ENCODE measurements around the gene BCR. TPM values are rescaled to one million over a fixed set of nuclear protein-coding genes. Genes with fewer than 3 reads are reported as not detected.

The BCR gene
- total RNA-seq, 1 donor from 2014 or later = 268 TPM

DNA sequence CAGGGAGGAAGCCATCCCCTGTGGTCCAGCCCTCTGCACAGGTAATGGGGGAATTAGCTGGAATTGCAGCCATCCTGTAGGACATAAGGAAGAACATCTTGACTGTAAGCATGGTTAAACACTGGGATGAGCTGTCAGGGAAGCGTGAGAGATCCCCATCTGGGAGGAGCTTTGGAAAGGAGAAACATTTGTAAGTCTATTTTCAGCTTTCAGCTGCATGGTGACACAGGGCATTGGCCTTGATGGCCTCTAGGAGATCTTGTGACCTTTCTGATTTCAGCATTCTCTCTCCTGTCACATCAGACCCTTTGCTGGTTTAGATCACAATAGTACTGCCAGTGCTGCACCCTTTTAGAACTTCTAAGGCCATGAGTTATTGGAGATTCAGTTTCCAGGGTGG lies 47.1 kb downstream of the BCR start:
- H3K27ac Mint-ChIP-seq (ENCODE audit: unreplicated experiment) = peak overlapping the region; percentile 68
- H3K27me3 Mint-ChIP-seq (ENCODE audit: unreplicated experiment) = peaks cover 12% of the 10 kb centered on the region
- TF ChIP-seq, protein P1, sequence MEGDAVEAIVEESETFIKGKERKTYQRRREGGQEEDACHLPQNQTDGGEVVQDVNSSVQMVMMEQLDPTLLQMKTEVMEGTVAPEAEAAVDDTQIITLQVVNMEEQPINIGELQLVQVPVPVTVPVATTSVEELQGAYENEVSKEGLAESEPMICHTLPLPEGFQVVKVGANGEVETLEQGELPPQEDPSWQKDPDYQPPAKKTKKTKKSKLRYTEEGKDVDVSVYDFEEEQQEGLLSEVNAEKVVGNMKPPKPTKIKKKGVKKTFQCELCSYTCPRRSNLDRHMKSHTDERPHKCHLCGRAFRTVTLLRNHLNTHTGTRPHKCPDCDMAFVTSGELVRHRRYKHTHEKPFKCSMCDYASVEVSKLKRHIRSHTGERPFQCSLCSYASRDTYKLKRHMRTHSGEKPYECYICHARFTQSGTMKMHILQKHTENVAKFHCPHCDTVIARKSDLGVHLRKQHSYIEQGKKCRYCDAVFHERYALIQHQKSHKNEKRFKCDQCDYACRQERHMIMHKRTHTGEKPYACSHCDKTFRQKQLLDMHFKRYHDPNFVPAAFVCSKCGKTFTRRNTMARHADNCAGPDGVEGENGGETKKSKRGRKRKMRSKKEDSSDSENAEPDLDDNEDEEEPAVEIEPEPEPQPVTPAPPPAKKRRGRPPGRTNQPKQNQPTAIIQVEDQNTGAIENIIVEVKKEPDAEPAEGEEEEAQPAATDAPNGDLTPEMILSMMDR (IDR thresholded peaks at IDR 0.05; ENCODE audit: partially characterized antibody, unreplicated experiment) = no peak
- no peak for DNase-seq
- peaks cover 28% of the 10 kb centered on the region for H3K9me3 Mint-ChIP-seq (ENCODE audit: unreplicated experiment)
- peaks cover 70% of the 10 kb centered on the region for H3K4me1 Mint-ChIP-seq (ENCODE audit: low read depth, unreplicated experiment)
- H3K36me3 Mint-ChIP-seq (ENCODE audit: unreplicated experiment) = peaks cover 6% of the 10 kb centered on the region
- no peak overlapping the region for H3K4me3 Mint-ChIP-seq (ENCODE audit: unreplicated experiment)

DNA sequence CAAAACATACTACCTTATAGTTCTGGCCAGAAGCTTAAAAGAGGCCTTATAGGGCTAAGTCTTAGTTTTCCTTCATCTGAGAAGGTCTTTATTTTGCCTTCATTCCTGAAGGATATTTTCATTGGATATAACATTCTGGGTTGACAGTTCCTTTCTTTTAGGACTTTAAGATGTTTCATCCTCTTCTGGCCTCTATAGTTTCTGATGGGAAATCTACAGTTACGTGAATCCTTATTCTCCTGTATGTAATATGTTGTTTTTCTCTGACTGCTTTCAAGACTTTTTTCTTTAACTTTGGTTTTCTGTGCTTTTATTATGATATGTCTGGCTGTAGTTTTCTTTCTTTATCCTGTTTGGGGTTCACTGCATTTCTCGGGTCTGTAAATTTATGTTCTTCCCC lies 48.2 kb downstream of the BCR start:
- H3K4me3 Mint-ChIP-seq (ENCODE audit: unreplicated experiment) = no peak overlapping the region
- H3K4me1 Mint-ChIP-seq (ENCODE audit: low read depth, unreplicated experiment) = peaks cover 69% of the 10 kb centered on the region
- no peak overlapping the region for H3K27ac Mint-ChIP-seq (ENCODE audit: unreplicated experiment)
- peaks cover 14% of the 10 kb centered on the region for H3K27me3 Mint-ChIP-seq (ENCODE audit: unreplicated experiment)
- H3K36me3 Mint-ChIP-seq (ENCODE audit: unreplicated experiment) = peaks cover 6% of the 10 kb centered on the region
- peaks cover 25% of the 10 kb centered on the region for H3K9me3 Mint-ChIP-seq (ENCODE audit: unreplicated experiment)
- DNase-seq = no peak
- TF ChIP-seq, protein P1 (IDR thresholded peaks at IDR 0.05; ENCODE audit: partially characterized antibody, unreplicated experiment) = no peak

DNA sequence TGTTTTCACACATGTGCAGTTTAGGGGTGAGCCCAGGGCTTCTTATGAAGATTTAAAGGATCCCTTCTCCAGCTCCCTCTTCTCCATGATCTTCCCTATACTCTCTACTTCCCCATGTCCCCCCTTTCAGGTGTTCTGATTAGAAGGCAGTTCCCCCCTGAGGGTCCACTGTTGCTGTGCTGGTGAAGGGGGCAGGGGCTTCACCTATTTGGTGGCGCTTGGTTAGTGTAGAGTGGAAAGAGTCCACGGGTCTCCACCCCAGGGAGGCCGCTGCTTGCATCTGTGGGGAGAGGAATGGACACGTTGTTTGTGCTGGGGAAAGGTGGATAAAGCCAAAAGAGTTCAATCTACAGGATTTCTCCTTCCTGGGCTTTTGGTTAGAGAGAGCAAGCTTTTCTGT lies 49.3 kb downstream of the BCR start:
- peaks cover 32% of the 10 kb centered on the region for H3K9me3 Mint-ChIP-seq (ENCODE audit: unreplicated experiment)
- peaks cover 69% of the 10 kb centered on the region for H3K4me1 Mint-ChIP-seq (ENCODE audit: low read depth, unreplicated experiment)
- H3K27ac Mint-ChIP-seq (ENCODE audit: unreplicated experiment) = peak overlapping the region; percentile 66
- H3K27me3 Mint-ChIP-seq (ENCODE audit: unreplicated experiment) = peaks cover 18% of the 10 kb centered on the region
- no peak overlapping the region for H3K4me3 Mint-ChIP-seq (ENCODE audit: unreplicated experiment)
- no peak for DNase-seq
- peaks cover 6% of the 10 kb centered on the region for H3K36me3 Mint-ChIP-seq (ENCODE audit: unreplicated experiment)
- TF ChIP-seq, protein P1 (IDR thresholded peaks at IDR 0.05; ENCODE audit: partially characterized antibody, unreplicated experiment) = no peak

DNA sequence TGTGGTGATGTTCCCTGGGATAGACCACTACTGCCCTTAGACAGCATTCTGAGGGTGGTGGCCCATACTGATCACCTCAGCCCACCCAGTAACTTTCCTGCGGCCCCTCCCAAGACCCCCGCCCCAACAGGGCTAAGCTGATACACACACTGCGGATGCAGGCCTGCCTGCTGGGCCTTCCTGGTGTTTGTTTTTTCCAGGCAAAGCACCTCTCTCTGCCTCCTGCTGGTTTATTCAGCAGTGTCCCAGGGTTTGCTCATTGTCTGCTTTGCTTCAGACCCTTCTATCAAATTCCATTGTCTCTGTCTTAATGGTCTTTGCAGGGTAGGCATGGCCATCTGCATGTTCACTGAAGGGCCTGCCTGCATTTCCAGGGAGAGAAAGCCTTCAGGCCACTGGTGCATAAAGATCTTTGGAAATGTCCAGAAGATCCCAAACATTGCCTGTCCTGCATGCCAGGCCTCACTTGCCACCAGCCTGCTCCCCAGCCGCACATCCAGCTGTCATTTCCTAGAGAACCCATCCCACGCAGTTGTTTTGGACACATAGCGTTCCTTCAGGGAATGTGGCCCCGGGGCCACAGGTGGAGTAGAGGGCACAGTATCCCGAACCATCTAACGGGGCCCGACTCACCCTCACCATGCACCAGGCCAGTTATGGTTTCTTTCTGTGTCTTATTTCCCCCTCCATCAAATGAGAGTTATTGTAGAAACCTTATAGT lies 50.2 kb downstream of the BCR start:
- DNase-seq = no peak
- peak overlapping the region; percentile 66 for H3K27ac Mint-ChIP-seq (ENCODE audit: unreplicated experiment)
- peak overlapping the region; percentile 64 for H3K4me3 Mint-ChIP-seq (ENCODE audit: unreplicated experiment)
- H3K27me3 Mint-ChIP-seq (ENCODE audit: unreplicated experiment) = peaks cover 20% of the 10 kb centered on the region
- peaks cover 32% of the 10 kb centered on the region for H3K9me3 Mint-ChIP-seq (ENCODE audit: unreplicated experiment)
- H3K36me3 Mint-ChIP-seq (ENCODE audit: unreplicated experiment) = peaks cover 6% of the 10 kb centered on the region
- TF ChIP-seq, protein P1 (IDR thresholded peaks at IDR 0.05; ENCODE audit: partially characterized antibody, unreplicated experiment) = no peak
- peaks cover 67% of the 10 kb centered on the region for H3K4me1 Mint-ChIP-seq (ENCODE audit: low read depth, unreplicated experiment)

DNA sequence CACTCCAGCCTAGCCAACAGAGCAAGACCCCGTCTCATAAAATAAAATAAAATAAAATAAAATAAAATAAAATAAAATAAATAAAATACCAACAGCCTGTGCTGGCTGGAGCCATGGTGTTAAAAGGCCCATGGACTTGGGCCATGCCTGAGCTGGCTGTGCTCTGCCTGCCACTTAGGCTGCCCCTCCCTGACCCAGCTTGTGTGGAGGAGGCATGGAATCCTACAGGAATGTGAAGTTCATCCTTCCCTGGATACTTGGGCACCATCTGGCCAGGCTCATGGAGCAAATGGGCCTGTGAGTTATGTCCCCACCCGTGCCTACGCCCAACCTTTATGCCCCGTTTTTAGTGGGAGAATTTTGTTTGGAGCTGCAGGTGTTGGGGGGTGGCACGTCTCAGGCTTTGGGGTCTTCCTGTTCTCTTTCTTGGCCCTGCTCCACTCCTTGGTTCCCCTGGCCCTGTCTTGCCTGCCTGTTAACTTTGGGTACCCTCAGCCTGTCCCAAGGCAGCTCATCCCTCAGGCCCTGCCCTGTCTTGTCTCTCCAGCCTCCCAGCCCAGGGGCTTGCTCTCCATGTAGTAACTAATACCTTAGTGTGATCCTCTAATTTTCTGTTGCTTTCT lies 51.3 kb downstream of the BCR start:
- DNase-seq = no peak
- peaks cover 62% of the 10 kb centered on the region for H3K4me1 Mint-ChIP-seq (ENCODE audit: low read depth, unreplicated experiment)
- H3K9me3 Mint-ChIP-seq (ENCODE audit: unreplicated experiment) = peaks cover 34% of the 10 kb centered on the region
- TF ChIP-seq, protein P1 (IDR thresholded peaks at IDR 0.05; ENCODE audit: partially characterized antibody, unreplicated experiment) = no peak
- H3K36me3 Mint-ChIP-seq (ENCODE audit: unreplicated experiment) = peaks cover 6% of the 10 kb centered on the region
- peaks cover 24% of the 10 kb centered on the region for H3K27me3 Mint-ChIP-seq (ENCODE audit: unreplicated experiment)
- H3K27ac Mint-ChIP-seq (ENCODE audit: unreplicated experiment) = no peak overlapping the region
- H3K4me3 Mint-ChIP-seq (ENCODE audit: unreplicated experiment) = peak overlapping the region; percentile 20

Measured in glutamatergic neuron (in vitro differentiated cells).